ENCODE data around the gene UBE2E2.

DNA sequence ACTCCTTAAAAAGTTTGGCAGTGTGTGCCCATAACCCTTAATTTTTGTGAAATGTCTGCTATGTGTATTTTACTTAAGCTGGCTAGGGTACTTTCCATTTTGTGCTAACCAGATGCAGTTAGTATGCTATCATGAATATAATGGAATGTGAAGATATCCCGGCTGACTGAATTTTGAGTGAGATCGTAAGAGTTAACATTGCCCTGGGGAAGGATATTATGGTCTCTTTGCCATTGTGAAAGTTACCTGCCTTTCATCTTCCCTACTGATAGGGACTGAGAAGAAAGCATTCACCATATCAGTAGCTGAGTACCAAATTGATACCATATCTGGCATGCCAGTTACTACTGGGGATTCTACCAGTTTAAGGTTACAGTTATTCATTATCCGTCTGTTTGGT is 243.2 kb downstream of the UBE2E2 start:
- no peak for TF ChIP-seq GATA2 (IDR thresholded peaks at IDR 0.05; ENCODE audit: low read depth, low read length)
- TF ChIP-seq GATA3 (IDR thresholded peaks at IDR 0.05; ENCODE audit: low read depth, low read length): no peak

Data from SH-SY5Y (cell line).